ENCODE measurements around the gene UTP25.

- no peak for TF ChIP-seq CTCF (IDR thresholded peaks at IDR 0.05)
- no peak for TF ChIP-seq POLR2A (IDR thresholded peaks at IDR 0.05)
- no peak for TF ChIP-seq POLR2AphosphoS5 (IDR thresholded peaks at IDR 0.05)
These were observed 12.3 kb upstream of the UTP25 start for GRCh38 chr1:209815490-209815889.

All from stomach (tissue), 4 donors.